GM23338 (cell line): ENCODE measurements around the gene PRDM2.

ENCODE experiments used
- EZH2 ChIP-seq: fragments of 200-600 bp; sonication (generic); IDR thresholded peaks from one replicate; pipeline ENCODE4 v1.8.0; 2017; ENCODE audit warnings: antibody characterized with exemption, mild to moderate bottlenecking, low read depth; ENCODE audit not compliant: unreplicated experiment
- EZH2phosphoT487 ChIP-seq: fragments of 200-600 bp; sonication (generic); IDR thresholded peaks from one replicate; pipeline ENCODE4 v1.8.1; 2018; ENCODE audit warnings: antibody characterized with exemption; ENCODE audit not compliant: unreplicated experiment
- JUNB ChIP-seq: IDR thresholded peaks from one replicate; pipeline ENCODE4 v1.6.1; 2016; ENCODE audit warnings: antibody characterized with exemption; ENCODE audit not compliant: unreplicated experiment
- NANOG ChIP-seq: IDR thresholded peaks from 2 replicates; pipeline ENCODE4 v1.6.1; 2016; ENCODE audit warnings: antibody characterized with exemption, borderline replicate concordance
- POLR2AphosphoS5 ChIP-seq: IDR thresholded peaks from 2 replicates; pipeline ENCODE4 v1.6.1; 2016; ENCODE audit warnings: antibody characterized with exemption, low read depth
- ZNF331 ChIP-seq: fragments of 250-450 bp; sonication (Bioruptor Pico); IDR thresholded peaks from 2 replicates; pipeline ENCODE4 v1.5.0; 2020; ENCODE audit warnings: low read depth, mild to moderate bottlenecking, moderate library complexity
- TF ChIP-seq, protein P1 (sequence below), 2 experiments: fragments of 200-600 bp in 1 of 2; sonication (generic) in 1 of 2; conservative IDR thresholded peaks; 2 replicates each; pipeline versions ENCODE4 v1.5.1 to v1.6.1; 2016 to 2017; ENCODE audit warnings: antibody characterized with exemption in 2 of 2, low read depth in 2 of 2, mild to moderate bottlenecking in 2 of 2, moderate library complexity in 1 of 2
- TF ChIP-seq, protein P2 (sequence below): IDR thresholded peaks from one replicate; pipeline ENCODE4 v1.6.1; 2018; ENCODE audit warnings: antibody characterized with exemption; ENCODE audit not compliant: unreplicated experiment

DNA sequence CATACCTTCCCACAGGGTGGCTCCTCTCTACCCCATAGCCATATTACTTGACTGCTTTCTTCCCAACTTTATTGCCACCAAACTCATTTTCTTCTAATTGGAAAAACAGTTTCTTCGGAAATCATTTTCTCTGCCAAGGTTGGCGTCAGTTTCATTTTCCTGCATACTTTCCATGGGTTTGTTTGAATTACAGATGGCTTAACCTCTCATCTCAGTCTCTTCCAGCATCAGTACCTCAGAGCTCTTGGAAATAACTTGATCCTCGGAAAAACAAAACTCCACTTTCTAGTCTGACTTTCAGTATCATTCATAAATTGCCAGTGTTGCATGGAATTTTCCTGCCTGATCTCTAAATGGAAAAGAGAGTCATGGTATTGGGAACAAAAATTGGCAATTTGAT lies 20.3 kb upstream of the PRDM2 start:
- TF ChIP-seq POLR2AphosphoS5 (no peak), NANOG (no peak), EZH2 (no peak), JUNB (no peak), EZH2phosphoT487 (no peak), ZNF331 (CRISPR knock-in tag) (no peak)
- TF ChIP-seq, protein P1, sequence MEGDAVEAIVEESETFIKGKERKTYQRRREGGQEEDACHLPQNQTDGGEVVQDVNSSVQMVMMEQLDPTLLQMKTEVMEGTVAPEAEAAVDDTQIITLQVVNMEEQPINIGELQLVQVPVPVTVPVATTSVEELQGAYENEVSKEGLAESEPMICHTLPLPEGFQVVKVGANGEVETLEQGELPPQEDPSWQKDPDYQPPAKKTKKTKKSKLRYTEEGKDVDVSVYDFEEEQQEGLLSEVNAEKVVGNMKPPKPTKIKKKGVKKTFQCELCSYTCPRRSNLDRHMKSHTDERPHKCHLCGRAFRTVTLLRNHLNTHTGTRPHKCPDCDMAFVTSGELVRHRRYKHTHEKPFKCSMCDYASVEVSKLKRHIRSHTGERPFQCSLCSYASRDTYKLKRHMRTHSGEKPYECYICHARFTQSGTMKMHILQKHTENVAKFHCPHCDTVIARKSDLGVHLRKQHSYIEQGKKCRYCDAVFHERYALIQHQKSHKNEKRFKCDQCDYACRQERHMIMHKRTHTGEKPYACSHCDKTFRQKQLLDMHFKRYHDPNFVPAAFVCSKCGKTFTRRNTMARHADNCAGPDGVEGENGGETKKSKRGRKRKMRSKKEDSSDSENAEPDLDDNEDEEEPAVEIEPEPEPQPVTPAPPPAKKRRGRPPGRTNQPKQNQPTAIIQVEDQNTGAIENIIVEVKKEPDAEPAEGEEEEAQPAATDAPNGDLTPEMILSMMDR (conservative IDR thresholded peaks at IDR 0.05; ENCODE audit: low read depth in 2 of 2), result no peak
- TF ChIP-seq, protein P2, sequence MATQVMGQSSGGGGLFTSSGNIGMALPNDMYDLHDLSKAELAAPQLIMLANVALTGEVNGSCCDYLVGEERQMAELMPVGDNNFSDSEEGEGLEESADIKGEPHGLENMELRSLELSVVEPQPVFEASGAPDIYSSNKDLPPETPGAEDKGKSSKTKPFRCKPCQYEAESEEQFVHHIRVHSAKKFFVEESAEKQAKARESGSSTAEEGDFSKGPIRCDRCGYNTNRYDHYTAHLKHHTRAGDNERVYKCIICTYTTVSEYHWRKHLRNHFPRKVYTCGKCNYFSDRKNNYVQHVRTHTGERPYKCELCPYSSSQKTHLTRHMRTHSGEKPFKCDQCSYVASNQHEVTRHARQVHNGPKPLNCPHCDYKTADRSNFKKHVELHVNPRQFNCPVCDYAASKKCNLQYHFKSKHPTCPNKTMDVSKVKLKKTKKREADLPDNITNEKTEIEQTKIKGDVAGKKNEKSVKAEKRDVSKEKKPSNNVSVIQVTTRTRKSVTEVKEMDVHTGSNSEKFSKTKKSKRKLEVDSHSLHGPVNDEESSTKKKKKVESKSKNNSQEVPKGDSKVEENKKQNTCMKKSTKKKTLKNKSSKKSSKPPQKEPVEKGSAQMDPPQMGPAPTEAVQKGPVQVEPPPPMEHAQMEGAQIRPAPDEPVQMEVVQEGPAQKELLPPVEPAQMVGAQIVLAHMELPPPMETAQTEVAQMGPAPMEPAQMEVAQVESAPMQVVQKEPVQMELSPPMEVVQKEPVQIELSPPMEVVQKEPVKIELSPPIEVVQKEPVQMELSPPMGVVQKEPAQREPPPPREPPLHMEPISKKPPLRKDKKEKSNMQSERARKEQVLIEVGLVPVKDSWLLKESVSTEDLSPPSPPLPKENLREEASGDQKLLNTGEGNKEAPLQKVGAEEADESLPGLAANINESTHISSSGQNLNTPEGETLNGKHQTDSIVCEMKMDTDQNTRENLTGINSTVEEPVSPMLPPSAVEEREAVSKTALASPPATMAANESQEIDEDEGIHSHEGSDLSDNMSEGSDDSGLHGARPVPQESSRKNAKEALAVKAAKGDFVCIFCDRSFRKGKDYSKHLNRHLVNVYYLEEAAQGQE, result no peak
